Measurements from ENCODE around the gene RLF. TPM values are rescaled to one million over a fixed set of nuclear protein-coding genes. Genes with fewer than 3 reads are reported as not detected.

The RLF gene, protein sequence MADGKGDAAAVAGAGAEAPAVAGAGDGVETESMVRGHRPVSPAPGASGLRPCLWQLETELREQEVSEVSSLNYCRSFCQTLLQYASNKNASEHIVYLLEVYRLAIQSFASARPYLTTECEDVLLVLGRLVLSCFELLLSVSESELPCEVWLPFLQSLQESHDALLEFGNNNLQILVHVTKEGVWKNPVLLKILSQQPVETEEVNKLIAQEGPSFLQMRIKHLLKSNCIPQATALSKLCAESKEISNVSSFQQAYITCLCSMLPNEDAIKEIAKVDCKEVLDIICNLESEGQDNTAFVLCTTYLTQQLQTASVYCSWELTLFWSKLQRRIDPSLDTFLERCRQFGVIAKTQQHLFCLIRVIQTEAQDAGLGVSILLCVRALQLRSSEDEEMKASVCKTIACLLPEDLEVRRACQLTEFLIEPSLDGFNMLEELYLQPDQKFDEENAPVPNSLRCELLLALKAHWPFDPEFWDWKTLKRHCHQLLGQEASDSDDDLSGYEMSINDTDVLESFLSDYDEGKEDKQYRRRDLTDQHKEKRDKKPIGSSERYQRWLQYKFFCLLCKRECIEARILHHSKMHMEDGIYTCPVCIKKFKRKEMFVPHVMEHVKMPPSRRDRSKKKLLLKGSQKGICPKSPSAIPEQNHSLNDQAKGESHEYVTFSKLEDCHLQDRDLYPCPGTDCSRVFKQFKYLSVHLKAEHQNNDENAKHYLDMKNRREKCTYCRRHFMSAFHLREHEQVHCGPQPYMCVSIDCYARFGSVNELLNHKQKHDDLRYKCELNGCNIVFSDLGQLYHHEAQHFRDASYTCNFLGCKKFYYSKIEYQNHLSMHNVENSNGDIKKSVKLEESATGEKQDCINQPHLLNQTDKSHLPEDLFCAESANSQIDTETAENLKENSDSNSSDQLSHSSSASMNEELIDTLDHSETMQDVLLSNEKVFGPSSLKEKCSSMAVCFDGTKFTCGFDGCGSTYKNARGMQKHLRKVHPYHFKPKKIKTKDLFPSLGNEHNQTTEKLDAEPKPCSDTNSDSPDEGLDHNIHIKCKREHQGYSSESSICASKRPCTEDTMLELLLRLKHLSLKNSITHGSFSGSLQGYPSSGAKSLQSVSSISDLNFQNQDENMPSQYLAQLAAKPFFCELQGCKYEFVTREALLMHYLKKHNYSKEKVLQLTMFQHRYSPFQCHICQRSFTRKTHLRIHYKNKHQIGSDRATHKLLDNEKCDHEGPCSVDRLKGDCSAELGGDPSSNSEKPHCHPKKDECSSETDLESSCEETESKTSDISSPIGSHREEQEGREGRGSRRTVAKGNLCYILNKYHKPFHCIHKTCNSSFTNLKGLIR (N-terminal part only)
- 10 to 100 TPM; 11.0 to 21.8 (median 12.2) TPM for total RNA-seq
- long read RNA-seq, donor 1, full-length matches to known transcripts: 3 of 6 reads
- long read RNA-seq, donor 1, partial matches to known transcripts: 1 of 6 reads
- long read RNA-seq, donor 1, other reads (novel, unspliced or antisense): 2 of 6 reads
- long read RNA-seq, donor 2, full-length matches to known transcripts: 3 of 7 reads
- long read RNA-seq, donor 2, partial matches to known transcripts: 0 of 7 reads
- long read RNA-seq, donor 2, other reads (novel, unspliced or antisense): 4 of 7 reads

DNA sequence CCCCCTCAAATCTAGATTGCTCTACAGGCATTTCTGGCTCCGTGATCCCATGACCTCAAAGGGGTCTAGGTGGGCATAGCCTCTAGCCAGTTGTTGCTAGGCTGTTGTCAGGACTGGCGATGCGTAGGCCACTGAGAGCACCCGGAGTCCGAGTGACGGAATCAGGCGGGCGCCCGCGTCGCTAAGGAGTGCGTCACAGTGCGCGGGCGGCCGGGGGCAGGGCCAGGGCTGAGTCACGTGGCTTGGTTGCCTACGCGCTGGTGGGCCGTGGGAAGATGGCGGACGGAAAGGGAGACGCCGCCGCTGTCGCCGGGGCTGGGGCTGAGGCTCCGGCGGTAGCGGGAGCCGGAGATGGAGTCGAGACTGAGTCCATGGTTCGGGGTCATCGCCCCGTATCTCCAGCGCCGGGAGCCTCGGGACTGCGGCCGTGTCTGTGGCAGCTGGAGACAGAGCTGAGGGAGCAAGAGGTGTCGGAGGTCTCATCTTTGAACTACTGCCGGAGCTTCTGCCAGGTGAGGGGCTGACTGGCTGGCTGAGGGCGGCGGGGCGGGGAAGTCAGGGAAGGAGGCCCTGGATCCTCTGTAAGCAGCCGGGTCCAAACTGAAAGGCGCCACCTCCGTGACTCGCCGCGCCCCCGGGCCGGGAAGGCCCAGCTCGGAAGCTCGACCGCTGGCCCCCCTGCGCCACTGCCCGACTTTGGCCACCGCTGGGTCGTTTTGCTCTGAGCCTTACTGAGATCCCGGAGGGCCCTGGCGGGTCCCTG lies at the start of gene RLF:
Gene RLF, plus strand, starts transcription at position 263 of the 763 bp plus-strand sequence. Its CDS starts 13 bp downstream, at position 276.
- Histone ChIP-seq H3K9me3 (no peaks in the 10 kb centered on the region), H3K36me3 (ENCODE audit: low read depth) (no peaks in the 10 kb centered on the region), H3K4me1 (ENCODE audit: low read depth) (peaks cover 18% of the 10 kb centered on the region), H3K4me3 (peak within 1 kb of the TSS; percentile 100)
- intact Hi-C loops (cut with DNase I, micrococcal nuclease): loop anchor here in 1 of 2 donors (10.0 kb wide), 1 partner anchor 93 kb away; the partner anchor contains the start of gene ZMPSTE24
- TF ChIP-seq, protein P1, sequence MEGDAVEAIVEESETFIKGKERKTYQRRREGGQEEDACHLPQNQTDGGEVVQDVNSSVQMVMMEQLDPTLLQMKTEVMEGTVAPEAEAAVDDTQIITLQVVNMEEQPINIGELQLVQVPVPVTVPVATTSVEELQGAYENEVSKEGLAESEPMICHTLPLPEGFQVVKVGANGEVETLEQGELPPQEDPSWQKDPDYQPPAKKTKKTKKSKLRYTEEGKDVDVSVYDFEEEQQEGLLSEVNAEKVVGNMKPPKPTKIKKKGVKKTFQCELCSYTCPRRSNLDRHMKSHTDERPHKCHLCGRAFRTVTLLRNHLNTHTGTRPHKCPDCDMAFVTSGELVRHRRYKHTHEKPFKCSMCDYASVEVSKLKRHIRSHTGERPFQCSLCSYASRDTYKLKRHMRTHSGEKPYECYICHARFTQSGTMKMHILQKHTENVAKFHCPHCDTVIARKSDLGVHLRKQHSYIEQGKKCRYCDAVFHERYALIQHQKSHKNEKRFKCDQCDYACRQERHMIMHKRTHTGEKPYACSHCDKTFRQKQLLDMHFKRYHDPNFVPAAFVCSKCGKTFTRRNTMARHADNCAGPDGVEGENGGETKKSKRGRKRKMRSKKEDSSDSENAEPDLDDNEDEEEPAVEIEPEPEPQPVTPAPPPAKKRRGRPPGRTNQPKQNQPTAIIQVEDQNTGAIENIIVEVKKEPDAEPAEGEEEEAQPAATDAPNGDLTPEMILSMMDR (IDR thresholded peaks at IDR 0.05): no peak
- ATAC-seq: peak; percentile 100
- peak; percentile 95 to 96 (median 96) for DNase-seq

DNA sequence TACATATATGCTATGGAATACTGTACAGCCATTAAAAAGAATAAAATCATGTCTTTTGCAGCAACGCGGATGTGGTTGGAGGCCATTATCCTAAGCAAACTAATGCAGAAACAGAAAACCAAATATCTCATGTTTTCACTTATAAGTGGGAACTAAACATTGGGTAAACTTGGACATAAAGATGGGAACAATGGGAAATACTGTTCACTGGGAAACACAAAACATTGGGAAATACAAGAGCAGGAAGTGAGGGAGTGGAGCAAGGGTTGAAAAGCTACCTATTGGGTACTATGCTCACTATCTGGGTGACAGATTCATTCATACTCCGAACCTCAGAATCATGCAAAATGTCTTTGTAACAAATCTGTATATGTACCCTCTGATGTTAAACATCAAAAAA lies 46.8 kb upstream of the RLF start:
- no peaks in the 10 kb centered on the region for H3K36me3 ChIP-seq (ENCODE audit: low read depth)

DNA sequence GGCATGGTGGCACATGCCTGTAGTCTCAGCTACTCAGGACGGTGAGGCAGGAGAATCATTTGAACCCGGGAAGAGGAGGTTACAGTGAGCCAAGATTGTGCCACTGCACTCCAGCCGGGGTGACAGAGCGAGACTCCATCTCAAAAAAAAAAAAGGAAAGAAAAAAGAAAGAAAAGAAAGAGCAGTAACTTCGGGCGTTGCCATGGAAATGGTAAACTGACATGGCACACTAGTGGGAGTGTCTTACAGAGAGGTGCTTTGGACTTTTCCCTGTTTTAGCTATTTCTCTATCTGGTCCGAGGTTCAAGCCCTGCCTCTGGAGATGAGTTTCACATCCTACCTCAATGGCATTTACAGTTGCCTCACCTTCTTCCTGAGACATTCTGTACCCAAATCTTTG lies 41.1 kb upstream of the RLF start:
- Histone ChIP-seq H3K4me3 (no peak overlapping the region), H3K9me3 (no peaks in the 10 kb centered on the region), H3K36me3 (ENCODE audit: low read depth) (no peaks in the 10 kb centered on the region), H3K4me1 (ENCODE audit: low read depth) (no peaks in the 10 kb centered on the region)
- TF ChIP-seq, protein P1 (IDR thresholded peaks at IDR 0.05): no peak
- intact Hi-C loops (cut with DNase I, micrococcal nuclease): no loop called here
- DNase-seq (no peak), ATAC-seq (no peak)

More for the DNA sequence above, 46.8 kb upstream of the RLF start:
- no peak overlapping the region for H3K4me3 ChIP-seq
- peaks cover 15% of the 10 kb centered on the region for H3K9me3 ChIP-seq
- DNase-seq: no peak
- no peak for ATAC-seq
- TF ChIP-seq, protein P1 (IDR thresholded peaks at IDR 0.05): no peak
- intact Hi-C loops (cut with DNase I, micrococcal nuclease): no loop called here
- H3K4me1 ChIP-seq (ENCODE audit: low read depth): no peaks in the 10 kb centered on the region

DNA sequence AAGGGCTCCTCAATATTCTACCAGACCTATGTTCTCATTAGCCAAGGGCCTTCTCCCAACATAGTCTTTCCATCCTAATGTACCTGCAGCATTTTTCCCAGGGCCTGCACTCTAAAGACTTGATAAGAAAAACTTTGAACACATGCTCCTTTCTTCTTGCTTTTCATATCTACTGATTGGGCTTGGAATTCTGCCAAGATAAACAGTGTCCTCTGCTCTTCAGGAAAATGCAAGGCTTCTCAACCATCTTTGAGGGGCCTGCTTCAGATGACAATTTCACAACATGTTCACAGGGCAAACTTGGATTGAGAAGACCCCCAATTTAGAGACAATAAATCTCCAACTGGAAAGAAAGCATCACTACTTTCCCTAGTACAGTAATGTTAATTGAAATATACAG lies 38.3 kb upstream of the RLF start:
- ATAC-seq: no peak
- intact Hi-C loops (cut with DNase I, micrococcal nuclease): no loop called here

More for the DNA sequence above, 38.3 kb upstream of the RLF start:
- Histone ChIP-seq H3K36me3 (ENCODE audit: low read depth) (no peaks in the 10 kb centered on the region), H3K4me1 (ENCODE audit: low read depth) (no peaks in the 10 kb centered on the region), H3K9me3 (no peaks in the 10 kb centered on the region), H3K4me3 (no peak overlapping the region)
- TF ChIP-seq, protein P1 (IDR thresholded peaks at IDR 0.05): no peak
- DNase-seq: no peak

Data from mucosa of descending colon (tissue), 3 donors.